Adrenal gland (tissue), 12 donors: ENCODE results near the gene PTH. TPM values are rescaled to one million over a fixed set of nuclear protein-coding genes. Genes with fewer than 3 reads are reported as not detected.

Experiments
- DNase-seq, 7 donors: peaks; one replicate each; pipeline ENCODE4 v3.0.0-alpha.2; 2019 to 2020
- H3K27ac ChIP-seq, 5 donors: fragments of 200-600 bp; sonication (generic) in 4 of 5; 1 replicate in 3 of 5; 2 replicates in 2 of 5; pipeline versions ENCODE4 v1.5.1 to v1.8.0; 2016 to 2020; ENCODE audit warnings: mild to moderate bottlenecking in 1 of 5
- H3K27me3 ChIP-seq: fragments of 200-600 bp; 2 replicates; pipeline ENCODE4 v1.8.0; 2021
- H3K36me3 ChIP-seq, 2 donors: fragments of 200-600 bp; replicated peaks in 1 of 2; 1 replicate in 1 of 2; 2 replicates in 1 of 2; pipeline versions ENCODE4 v1.5.1 to v1.8.0; 2018 to 2022
- H3K4me1 ChIP-seq, 2 donors: fragments of 200-600 bp; replicated peaks in 1 of 2; 1 replicate in 1 of 2; 2 replicates in 1 of 2; pipeline versions ENCODE4 v1.5.1 to v1.8.0; 2018 to 2021
- H3K4me3 ChIP-seq, 4 donors: fragments of 200-600 bp; sonication (generic) in 3 of 4; one replicate each; pipeline ENCODE4 v1.5.1; 2016 to 2018
- H3K9me3 ChIP-seq, 3 donors: fragments of 200-600 bp; sonication (generic) in 1 of 3; replicated peaks in 1 of 3; 1 replicate in 2 of 3; 2 replicates in 1 of 3; pipeline versions ENCODE4 v1.5.1 to v1.8.0; 2016 to 2021
- POLR2A ChIP-seq, 2 donors: fragments of 450-650 bp; IDR thresholded peaks; one replicate each; pipeline ENCODE4 v1.6.1; 2017; ENCODE audit warnings: antibody characterized with exemption in 2 of 2, mild to moderate bottlenecking in 2 of 2, moderate library complexity in 1 of 2
- WGBS, 4 donors: extraction: QIAGEN DNeasy Blood & Tissue Kit in 2 of 4; methylation state at CpG; one replicate each; pipeline versions ENCODE4 v1.1.5 to v1.1.7; 2013 to 2017; 5-methylcytosine and 5-hydroxymethylcytosine counted together
- intact Hi-C, 2 donors: fragments of 100-400 bp; cut with DNase I; formaldehyde crosslinking; loops; one replicate each; pipeline versions ENCODE4 v1.14.1 to v1.15.0; 2022 to 2023
- polyA plus RNA-seq, 3 donors: library from polyadenylated mRNA; stranded (reverse); fragments of 200-250 nt in 2 of 3; fragments of 350-450 nt in 1 of 3; fragmentation: Illumina TruSeq in 1 of 3; extraction: RNeasy Lipid Tissue Mini Kit (QIAGEN cat#74804) in 1 of 3; gene quantifications; one replicate each; pipeline ENCODE4 v1.2.3, GENCODE V29; 2013 to 2014
- total RNA-seq, 9 donors: library from RNA; depleted of rRNA in 4 of 9; stranded (reverse); fragments of >200 nt in 4 of 9; fragments of 120-200 nt in 1 of 9; fragmentation: NEBNext Ultra II Directional in 1 of 9; extraction: Animal tissue kit (Norgen Biotek cat#: 25700) in 1 of 9; gene quantifications; one replicate each; pipeline versions ENCODE4 v1.1.0 to v1.2.4, GENCODE V29; 2013 to 2023
- TF ChIP-seq, protein P1 (sequence below), 6 experiments: fragments of 450-650 bp in 4 of 6; fragments of 200-600 bp in 2 of 6; sonication (generic) in 1 of 6; IDR thresholded peaks; 1 replicate in 5 of 6; 2 replicates in 1 of 6; pipeline versions ENCODE4 v1.5.1 to v1.8.0; 2016 to 2021; ENCODE audit warnings: antibody characterized with exemption in 6 of 6, mild to moderate bottlenecking in 2 of 6, moderate library complexity in 1 of 6
- donor health status: healthy with polysubstance abuse.
- donor health status: Bipolar disorder and iron deficiency.
- donor health status: DM: yes; HTN: yes; CAD: no.
- donor health status: DM: no; HTN: no; CAD: no.
- donor health status: DM: no; HTN: no; CAD: no.
- donor health status: DM: yes; HTN: yes; CAD: no.

The PTH gene
- total and polyA plus RNA-seq, 12 donors: not detected

- Histone ChIP-seq H3K4me1 (peaks cover 6 to 29% of the 10 kb centered on the region in 2 donors), H3K9me3 (peaks cover 0 to 7% (median 0%) of the 10 kb centered on the region in 3 donors), H3K27me3 (no peaks in the 10 kb centered on the region), H3K4me3 (no peak overlapping the region), H3K36me3 (no peaks in the 10 kb centered on the region), H3K27ac (no peak overlapping the region)
- TF ChIP-seq, protein P1, sequence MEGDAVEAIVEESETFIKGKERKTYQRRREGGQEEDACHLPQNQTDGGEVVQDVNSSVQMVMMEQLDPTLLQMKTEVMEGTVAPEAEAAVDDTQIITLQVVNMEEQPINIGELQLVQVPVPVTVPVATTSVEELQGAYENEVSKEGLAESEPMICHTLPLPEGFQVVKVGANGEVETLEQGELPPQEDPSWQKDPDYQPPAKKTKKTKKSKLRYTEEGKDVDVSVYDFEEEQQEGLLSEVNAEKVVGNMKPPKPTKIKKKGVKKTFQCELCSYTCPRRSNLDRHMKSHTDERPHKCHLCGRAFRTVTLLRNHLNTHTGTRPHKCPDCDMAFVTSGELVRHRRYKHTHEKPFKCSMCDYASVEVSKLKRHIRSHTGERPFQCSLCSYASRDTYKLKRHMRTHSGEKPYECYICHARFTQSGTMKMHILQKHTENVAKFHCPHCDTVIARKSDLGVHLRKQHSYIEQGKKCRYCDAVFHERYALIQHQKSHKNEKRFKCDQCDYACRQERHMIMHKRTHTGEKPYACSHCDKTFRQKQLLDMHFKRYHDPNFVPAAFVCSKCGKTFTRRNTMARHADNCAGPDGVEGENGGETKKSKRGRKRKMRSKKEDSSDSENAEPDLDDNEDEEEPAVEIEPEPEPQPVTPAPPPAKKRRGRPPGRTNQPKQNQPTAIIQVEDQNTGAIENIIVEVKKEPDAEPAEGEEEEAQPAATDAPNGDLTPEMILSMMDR (IDR thresholded peaks at IDR 0.05): no peak
- TF ChIP-seq POLR2A (IDR thresholded peaks at IDR 0.05): no peak
- intact Hi-C loops: no loop called here
- WGBS, 4 donors: 96 to 98% (median 97%) methylated on average over 2 of the region's 2 CpGs
- no peak for DNase-seq
These were observed 50.2 kb downstream of the PTH start for GRCh38 chr11:13445588-13445987.

Other genes starting within 250 kb of the PTH start
- gene BMAL1, start 218.2 kb downstream of the PTH start, total RNA-seq: 10 to 100 TPM; 17.2 to 80.3 (median 36.3) TPM
- 10 to 100 TPM; 13.9 to 66.5 (median 27.8) TPM for gene BMAL1, start 218.2 kb downstream of the PTH start, polyA plus RNA-seq
- gene BTBD10, start 32.8 kb downstream of the PTH start, total RNA-seq: 10 to 100 TPM; 16.6 to 39.8 (median 21.9) TPM
- gene BTBD10, start 32.8 kb downstream of the PTH start, polyA plus RNA-seq: 10 to 100 TPM in 2 of 3 donors, 1 to 10 TPM in 1; 9.3 to 27.6 (median 10.4) TPM
- gene FAR1, start 172.7 kb upstream of the PTH start, total RNA-seq: 10 to 100 TPM; 13.7 to 44.2 (median 38.0) TPM
- gene FAR1, start 172.7 kb upstream of the PTH start, polyA plus RNA-seq: 10 to 100 TPM; 14.3 to 51.0 (median 23.4) TPM